Muscle of arm (tissue), 12 donors: ENCODE measurements around the gene RNF130. TPM values are rescaled to one million over a fixed set of nuclear protein-coding genes. Genes with fewer than 3 reads are reported as not detected.
A peak's percentile ranks its signal among the peaks of the same experiment; 100 is the strongest.
"Not testable (repeated sequence)": the region's sequence is repeated elsewhere in the genome, so short reads cannot be mapped to it uniquely, and the experiment has no call there.

Experiments
- DNase-seq: peaks from one replicate; pipeline ENCODE4 v3.0.0-alpha.2; 2013
- polyA plus RNA-seq, 12 donors: library from polyadenylated mRNA; unstranded; fragments of 120-200 nt; gene quantifications; one replicate each; pipeline ENCODE4 v1.2.1, GENCODE V29; 2013; ENCODE audit not compliant: insufficient read length in 12 of 12

The RNF130 gene
- polyA plus RNA-seq, 12 donors: 26.0 to 63.6 (median 44.7) TPM; not detected in 1

- DNase-seq: no peak
These were observed 90.8 kb downstream of the RNF130 start for GRCh38 chr5:179980767-179981166.

- DNase-seq: no peak
These were observed 92.8 kb downstream of the RNF130 start for GRCh38 chr5:179978792-179979191.

DNA sequence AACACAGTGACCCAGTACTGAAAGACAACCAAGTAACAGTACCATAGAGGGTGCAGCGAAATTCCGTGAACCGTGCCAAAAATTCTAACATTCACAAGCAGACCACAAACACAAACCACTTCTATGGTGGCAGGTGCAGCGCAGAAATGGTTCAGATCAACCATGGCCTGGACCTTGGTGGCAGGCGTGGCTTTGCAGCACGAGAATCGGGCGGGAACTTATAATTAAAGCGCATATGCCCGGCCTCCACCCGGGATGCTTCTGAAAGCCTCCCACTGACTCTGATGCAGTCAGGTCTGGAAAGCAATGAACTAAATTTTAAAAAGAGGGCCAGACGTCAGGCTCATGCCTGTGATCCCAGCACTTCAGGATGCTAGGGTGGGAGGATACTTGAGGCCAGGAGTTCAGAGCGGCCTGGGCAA lies 95.8 kb downstream of the RNF130 start:
- DNase-seq: no peak

GRCh38 chr5:179974946-179975712 lies 96.4 kb downstream of the RNF130 start:
- peak; percentile 28 for DNase-seq

GRCh38 chr5:179974246-179974945 lies 97.2 kb downstream of the RNF130 start:
- DNase-seq: no peak

DNA sequence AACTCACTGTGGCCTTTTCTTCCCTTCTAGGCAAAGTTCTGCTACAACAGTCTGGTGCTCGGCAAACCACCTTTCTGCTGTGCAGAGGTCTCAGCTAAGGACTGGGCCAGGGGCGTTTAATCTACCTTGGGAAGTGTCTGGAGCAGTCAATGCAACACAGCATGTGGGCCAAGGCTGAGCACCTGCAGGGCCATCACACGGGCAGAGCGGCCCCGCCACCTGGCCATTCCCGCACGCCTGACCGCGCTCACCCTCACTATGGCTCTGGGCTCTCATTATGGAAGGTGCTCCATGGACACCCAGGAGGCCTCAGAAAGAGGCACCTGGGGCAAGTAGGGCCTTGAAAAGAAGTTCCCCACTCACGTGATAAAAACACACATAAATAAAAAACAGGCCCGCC lies 98.2 kb downstream of the RNF130 start:
- no peak for DNase-seq

DNA sequence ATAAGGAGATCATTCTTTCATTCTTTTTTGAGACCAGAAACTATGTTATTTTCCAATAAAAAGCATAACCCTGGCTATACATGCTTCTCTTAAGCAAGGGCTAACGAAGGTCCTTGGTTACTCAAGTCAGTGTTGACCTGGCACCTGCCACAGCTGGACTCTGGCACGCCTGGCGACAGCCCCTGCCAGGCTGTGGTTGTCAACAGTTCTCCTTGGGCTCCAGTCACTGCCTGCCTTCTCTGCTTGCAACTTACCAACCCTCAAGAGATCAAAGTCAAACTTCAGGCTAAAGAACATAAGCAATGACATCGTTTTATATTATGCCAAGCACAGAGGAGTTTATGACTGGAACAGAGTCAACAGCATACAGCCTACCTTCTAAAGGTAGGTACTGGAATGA lies 102.4 kb downstream of the RNF130 start:
- DNase-seq: no peak

GRCh38 chr5:179967489-179967888 lies 104.1 kb downstream of the RNF130 start:
- no peak for DNase-seq

DNA sequence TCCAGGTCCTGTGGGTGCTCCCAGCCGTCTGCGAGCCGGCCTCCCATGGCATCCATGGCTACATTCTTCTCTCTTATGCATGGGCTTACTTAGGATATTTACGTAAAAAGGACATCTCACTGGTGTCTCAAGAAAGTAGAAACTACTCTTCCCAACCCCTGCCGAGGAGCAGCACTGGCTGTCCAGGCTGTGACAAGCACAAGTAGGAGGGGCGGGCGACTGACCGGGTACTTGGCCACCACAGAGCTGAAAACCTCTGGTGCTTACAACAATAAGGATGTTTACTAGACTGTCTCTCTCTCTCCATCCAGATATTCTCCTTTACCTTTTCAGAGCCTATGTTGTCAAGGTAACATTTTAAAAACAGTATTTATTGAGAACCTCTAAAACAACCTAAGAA lies 107.5 kb downstream of the RNF130 start:
- DNase-seq: no peak

DNA sequence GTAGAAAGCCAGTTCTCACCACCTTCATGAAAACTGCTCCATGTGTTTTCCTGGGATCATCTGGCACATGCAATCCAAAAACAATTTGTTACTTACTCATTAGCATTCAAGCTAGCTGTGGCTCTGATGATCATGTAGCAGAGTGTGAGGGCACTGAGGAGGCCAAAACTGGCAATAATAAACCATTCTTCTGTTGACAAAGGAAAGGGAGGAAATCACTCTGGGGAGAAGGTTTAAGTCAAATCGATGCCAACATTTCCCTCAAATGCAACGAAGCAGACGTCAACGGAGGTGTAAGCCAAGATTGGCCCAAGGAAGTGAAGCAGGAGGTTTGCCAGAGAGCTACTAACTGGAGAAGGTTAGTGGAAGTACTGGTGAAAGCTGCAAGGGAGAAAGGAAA lies 108.2 kb downstream of the RNF130 start:
- no peak for DNase-seq

DNA sequence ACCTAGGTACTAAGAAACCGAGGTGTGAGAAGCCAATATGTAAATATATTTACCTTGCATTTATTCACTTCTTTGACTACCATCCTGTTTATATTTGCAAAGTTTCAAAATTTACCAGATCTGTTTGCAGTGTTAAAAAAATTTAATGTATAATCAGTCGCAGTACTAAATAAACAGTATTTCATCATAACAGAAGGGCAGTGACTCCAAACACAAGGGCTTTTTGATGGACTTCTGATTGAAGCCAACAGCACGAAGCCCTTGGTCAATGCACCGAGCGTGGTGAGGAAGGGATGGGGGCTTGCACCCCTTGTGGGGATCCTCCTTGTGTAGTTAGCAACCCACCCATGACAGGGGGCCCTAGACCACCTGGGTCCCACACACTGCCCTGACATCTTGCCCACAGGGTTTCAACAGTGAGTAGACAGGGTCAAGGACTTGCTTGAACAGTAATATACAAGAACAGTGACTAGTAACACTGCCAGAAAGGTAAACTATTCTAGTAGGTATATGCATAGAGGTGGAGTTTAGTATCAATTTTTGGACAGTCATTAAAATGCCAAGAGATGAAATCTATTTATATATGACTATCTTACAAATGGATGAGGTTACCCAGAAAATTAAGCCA lies 111.2 kb downstream of the RNF130 start:
- DNase-seq: no peak

- no peak for DNase-seq
These were observed 111.9 kb downstream of the RNF130 start for GRCh38 chr5:179959641-179960040.

GRCh38 chr5:179959118-179959517 lies 112.4 kb downstream of the RNF130 start:
- not testable (repeated sequence) for DNase-seq

- no peak for DNase-seq
These were observed 115.9 kb downstream of the RNF130 start for GRCh38 chr5:179955630-179956029.

DNA sequence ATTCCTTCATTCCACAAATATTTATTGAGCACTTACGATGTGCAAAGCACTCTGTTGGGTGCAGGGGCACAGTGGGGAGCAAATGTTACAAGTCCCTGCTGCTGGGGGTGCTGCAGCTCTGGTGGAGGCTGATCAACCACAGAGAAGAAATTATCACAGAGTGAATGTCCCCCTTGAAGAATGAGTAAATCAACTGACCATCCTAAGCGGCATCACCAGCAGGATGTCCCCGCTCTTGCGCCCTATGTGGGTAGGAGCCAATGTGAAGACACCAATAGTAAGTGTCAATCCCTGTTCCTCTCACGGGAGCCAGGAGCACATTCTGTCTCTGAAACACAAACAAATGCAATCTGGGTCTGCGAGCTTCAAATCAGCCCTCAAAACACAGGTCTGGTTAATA lies 116.5 kb downstream of the RNF130 start:
- no peak for DNase-seq

DNA sequence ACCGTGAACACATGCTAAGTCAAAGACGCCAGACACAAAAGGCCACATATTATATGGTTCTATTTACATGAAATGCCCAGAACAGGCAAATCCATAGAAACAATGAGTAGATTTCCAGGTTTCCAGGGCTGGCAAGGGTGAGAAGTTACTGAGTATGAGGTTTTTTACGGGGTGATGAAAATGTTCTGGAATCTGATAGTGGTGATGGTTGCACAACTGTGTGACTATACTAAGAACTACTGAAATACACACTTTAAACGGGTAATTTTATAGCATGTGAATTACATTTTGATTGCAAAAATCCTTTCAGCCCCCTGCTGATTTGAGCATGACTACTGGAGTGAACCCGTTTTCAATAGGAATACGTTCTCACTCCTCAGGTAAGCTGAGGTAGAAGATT lies 117.1 kb downstream of the RNF130 start:
- no peak for DNase-seq

DNA sequence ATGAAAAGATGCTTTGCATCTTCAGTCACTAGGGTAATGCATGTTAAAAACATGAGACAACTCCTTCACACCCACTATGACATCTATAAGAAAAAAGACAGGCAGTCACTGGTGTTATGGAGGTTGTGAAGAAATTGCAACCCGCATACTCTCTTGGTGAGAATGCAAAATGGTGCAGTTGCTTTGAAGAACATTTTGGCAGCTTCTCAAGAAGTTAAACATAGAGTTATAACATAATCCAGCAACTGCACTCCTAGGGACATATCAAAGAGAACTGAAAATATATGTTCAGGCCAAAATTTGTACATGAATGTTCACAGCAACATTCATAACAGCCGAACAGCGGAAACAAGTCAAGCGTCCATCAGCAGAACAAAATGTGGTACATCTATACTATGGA lies 117.6 kb downstream of the RNF130 start:
- DNase-seq: no peak

GRCh38 chr5:179936976-179937681 lies 134.4 kb downstream of the RNF130 start:
- no peak for DNase-seq

- DNase-seq: no peak
These were observed 140.6 kb downstream of the RNF130 start for GRCh38 chr5:179930788-179931473.

GRCh38 chr5:179927824-179928223 lies 143.7 kb downstream of the RNF130 start:
- no peak for DNase-seq

DNA sequence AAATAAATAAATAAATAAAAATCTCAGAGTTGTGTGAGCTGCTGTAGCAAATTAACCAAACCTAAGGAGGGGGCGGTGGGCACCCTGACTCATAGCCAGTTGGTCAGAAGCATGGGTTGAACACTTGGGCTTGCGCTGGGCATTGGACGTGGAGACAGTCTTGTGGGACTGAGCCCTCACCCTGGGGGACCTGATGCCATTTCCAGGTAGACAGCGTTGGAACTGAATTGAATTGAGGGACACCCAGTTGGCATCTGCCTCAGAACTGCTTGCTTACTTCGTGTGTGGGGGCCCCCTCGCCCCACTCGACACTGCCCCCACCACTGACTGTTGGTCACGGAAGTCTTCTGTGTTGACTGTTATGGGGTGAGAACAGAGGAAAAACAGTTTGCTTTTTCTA lies 144.9 kb downstream of the RNF130 start:
- DNase-seq: no peak

DNA sequence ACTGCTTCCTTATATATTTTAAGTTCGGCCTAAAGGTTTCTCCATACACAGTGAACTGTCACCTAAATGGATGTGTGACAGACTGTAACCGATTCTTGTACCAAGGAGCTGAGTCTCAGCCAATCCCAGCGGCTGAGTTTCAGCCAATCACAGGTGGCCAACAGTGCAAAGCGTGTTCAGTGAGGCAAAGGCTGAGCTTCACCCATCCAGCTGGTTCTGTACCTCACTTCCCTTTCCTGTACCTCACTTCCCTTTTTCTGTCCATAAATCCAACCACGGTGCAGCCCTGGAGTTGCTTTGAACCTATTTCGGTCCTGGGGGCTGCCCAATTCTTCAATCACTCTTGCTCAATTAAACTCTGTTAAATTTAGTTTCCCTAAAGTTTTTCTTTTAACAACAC lies 148.1 kb downstream of the RNF130 start:
- DNase-seq: no peak
